GM21529 (cell line): ENCODE data around the gene PDAP1.
"Not testable (repeated sequence)": the region's sequence is repeated elsewhere in the genome, so short reads cannot be mapped to it uniquely, and the experiment has no call there.

Experiments used
- ATAC-seq: cut with Tn5 transposase; IDR thresholded peaks from one replicate; pipeline ENCODE4 v1.9.1; 2021; ENCODE audit not compliant: unreplicated experiment

PDAP1 gene

DNA sequence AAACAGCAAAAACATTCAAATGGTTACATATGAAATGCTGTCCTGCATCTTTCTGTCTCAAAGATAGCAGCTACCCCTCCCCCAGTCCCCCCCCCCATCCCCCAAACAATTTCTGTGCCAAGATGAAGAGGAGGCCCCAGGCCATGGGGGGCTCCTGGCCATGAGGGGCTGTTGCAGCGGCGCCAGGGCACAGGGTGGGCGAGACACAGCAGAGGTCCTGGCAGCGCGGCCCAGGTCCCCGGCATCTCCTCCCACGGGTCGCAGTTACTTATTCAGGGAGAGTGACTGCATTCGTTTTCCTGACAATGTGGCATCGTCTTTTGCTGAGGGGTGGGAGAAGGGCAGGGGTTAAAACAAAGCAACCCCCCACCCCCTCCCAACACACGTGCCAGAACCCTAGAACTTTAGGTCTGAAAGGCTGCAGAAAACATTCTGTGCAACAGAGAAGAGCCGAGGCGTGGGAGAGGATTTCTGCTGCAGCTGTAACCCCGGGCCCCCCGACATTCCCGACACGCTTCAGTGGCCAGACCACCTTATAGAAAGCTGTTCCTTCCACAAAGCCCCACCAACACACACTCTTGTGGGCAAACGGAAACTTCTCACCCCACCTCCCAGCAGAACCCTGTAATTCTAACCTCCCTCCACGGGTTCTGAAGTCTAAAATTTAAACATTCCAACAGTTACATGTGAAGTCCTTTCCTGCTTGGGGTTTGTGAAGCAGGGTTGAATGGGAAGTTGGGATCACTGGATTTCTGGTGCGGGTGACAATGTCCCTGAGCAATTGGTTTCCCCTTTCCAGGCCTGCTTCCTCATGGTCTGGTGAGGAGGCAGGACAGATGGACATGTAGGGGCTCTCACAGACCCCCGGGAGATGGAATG, 11.7 kb downstream of the PDAP1 start:
- ATAC-seq, result no peak

DNA sequence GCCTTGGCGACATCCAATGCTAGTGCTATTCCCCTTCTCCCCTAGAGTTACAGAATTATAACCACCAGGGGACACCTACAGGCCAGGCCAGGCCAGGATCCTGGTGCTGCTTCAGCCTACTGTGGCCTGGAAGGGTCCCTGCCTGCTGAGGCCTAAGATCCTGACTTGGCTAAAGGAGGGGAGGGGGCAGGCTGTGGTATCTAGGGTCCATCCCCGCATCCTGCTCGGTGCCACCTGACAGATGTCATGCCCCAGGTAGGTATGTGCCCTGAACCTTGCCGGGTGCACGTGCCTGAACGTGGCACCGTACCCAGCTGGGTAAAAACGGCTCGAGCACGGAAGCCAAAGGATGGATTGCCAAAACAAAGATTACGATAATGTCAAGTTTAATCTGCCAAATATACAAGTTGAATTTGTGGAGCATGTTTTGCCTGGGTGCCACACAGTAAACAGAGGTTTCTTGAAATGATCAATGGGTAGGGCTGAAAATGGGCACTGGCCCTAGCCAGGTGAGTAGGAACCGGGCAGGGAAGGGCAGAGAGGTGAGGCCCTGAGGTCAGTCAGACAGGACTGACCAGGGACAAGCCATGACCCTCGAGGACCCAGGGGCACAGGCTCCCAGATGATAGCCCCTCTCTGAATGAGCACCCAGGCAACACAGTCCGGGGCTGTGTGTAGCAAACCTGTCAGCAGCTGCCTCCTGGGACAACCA, 12.6 kb downstream of the PDAP1 start:
- ATAC-seq, result no peak

DNA sequence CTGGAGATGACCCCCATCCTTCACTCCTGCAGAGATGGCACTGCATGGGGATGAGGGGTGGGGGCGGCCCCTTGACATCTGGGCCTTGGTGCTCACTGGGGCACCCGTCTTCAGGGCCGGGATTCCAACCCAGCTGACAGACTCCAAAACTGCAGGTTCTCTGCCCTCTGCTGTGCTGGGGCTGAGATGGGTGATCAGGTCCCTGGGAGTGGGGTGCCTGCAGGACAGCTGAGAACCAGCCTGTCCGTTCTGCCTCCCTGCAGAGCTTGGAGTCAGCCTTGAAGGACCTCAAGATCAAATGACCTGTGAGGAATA, 14.3 kb downstream of the PDAP1 start:
- no peak for ATAC-seq

DNA sequence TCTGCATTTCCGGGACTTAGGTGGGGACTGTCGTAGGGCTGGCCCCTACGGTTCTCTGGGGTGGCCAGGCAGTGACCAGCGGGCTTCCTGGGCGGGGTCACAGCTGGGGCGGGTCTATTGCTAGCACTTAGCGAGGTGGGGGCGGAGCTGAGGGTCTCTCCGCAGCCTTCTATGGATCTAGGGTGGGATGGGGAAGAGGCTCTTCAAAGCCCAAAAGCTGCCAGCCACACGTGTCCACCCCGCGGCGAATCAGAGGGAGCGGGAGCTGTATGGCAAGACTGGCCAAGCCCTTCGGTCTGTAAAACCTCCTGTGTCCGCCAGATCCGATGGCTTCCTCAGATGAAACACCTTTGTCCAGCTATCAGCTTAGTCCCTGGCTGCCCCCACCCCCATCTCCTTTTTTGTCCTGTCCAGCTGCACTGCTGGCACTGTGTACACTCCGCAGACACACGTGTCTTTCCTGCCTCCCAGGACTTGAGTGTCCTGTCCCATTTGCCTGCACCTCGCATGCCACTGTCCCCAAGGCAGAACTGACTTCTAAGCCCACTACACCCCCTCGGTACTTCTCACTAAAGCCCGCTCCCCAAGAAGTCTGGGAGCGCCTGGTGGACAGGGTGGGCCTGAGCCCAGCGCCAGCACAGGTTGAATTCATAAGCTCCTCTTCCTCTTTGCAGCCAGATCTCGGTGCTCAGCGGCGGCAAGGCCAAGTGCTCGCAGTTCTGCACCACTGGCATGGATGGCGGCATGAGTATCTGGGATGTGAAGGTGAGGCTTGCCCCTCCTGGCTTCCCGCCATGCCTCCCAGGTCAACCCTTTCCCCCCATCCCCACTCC, 14.8 kb downstream of the PDAP1 start:
- ATAC-seq, result peak; percentile 14

DNA sequence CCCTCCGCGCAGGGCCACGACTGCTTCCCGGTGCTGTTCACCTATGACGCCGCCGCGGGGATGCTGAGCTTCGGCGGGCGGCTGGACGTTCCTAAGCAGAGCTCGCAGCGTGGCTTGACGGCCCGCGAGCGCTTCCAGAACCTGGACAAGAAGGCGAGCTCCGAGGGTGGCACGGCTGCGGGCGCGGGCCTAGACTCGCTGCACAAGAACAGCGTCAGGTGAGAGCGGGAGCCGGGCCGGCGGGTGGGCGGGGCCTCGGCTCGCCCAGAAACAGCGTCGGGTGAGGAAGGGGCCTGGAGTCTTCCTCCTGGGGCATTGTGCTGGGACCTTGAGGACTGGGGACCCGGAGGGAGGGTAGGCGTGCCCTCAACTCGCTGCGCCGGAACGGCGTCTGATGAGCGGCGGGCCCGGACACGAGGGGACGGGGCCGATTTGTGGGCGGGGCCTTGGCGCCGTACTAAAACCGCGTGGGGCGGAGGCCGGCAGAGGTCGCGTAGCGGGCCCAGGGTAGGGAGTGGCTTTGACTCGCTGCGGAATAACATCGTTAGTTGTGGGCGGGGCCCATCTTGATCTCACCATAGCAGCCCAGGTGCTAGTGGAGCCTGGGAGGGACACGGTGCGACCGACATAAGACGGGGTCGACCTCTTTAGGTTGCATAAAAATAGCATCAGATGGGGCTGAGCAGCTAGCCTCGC, 15.6 kb downstream of the PDAP1 start:
- peak; percentile 57 for ATAC-seq

DNA sequence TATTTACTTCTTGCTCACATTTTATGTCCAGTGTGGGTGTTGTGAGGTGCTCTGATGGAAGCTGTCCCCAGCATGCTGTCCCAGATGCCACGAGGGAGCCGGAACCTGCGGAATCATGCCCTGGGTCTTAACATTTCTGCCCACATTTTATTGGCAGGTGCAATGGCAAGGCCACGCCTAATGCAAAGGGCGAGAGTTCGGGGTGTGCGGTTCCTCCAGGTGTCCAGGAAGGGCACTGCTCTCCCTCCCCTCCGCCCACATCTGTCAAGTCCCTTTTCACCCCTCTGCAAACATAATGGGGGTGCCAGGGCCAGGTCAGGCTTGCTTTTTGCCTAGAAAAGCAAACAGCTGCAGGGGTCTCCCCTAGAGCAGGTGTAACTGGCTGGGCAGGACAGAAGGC, 16.4 kb downstream of the PDAP1 start:
- no peak for ATAC-seq

DNA sequence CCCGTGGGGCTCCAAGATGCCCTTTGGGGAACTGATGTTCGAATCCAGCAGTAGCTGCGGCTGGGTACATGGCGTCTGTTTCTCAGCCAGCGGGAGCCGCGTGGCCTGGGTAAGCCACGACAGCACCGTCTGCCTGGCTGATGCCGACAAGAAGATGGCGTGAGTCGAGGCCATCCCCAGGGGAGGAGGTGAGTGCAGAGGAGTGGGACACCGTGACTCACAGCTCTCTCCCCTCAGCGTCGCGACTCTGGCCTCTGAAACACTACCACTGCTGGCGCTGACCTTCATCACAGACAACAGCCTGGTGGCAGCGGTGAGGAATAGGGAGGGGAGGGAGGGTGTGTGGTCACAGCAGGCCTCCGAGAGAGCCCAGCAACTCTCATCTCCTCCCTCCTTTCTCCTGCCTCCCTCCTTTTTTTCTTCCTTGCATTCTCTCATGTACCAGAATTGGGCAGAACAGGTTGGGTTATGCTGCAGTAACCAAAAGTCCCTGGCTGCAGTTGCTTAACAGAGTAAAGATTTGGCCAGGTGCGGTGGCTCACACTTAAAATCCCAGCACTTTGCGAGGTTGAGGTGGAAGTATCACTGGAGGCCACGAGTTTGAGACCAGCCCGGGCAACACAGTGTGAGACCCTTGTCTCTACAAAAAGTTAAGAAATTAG, 17.3 kb downstream of the PDAP1 start:
- ATAC-seq, result no peak

DNA sequence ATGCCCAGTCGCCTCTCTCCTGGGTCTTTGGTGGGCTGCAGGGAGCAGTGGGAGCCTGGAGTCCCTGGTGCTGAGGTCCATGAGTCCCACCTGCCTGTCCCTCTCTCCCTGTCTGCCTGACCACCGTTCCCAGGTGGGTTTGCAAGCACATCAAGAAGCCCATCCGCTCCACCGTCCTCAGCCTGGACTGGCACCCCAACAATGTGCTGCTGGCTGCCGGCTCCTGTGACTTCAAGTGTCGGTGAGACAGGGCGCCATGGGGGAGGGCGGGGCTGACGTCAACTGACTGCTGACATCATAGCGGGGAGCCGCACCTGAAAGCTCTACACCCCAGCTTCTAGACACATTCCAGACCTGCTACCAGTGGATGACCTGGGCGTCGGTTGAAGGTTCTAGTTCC, 18.6 kb downstream of the PDAP1 start:
- ATAC-seq, result no peak

DNA sequence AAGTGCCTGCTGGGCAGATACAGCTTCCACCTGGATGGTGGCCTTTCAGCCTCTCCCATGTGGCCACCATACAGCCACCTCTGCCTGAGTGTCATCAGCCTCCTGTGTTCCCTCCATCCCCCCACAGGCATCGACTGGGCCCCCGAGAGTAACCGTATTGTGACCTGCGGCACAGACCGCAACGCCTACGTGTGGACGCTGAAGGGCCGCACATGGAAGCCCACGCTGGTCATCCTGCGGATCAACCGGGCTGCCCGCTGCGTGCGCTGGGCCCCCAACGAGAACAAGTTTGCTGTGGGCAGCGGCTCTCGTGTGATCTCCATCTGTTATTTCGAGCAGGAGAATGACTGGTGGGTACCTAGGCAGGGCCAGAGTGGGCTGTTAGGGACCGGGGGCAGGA, 20.5 kb downstream of the PDAP1 start:
- no peak for ATAC-seq

DNA sequence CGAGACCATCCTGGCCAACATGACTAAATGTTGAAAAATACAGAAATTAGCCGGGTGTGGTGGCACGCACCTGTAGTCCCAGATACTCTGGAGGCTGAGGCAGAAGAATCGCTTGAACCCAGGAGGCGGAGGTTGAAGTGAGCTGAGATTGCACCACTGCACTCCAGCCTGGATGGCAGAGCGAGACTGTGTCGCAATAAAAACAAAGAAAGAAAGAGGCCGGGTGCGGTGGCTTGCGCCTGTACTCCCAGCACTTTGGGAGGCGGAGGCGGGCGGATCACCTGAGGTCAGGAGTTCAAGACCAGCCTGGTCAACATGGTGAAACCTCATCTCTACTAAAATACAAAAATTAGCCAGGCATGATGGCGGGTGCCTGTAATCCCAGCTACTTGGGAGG, 21.2 kb downstream of the PDAP1 start:
- ATAC-seq, result not testable (repeated sequence)

DNA sequence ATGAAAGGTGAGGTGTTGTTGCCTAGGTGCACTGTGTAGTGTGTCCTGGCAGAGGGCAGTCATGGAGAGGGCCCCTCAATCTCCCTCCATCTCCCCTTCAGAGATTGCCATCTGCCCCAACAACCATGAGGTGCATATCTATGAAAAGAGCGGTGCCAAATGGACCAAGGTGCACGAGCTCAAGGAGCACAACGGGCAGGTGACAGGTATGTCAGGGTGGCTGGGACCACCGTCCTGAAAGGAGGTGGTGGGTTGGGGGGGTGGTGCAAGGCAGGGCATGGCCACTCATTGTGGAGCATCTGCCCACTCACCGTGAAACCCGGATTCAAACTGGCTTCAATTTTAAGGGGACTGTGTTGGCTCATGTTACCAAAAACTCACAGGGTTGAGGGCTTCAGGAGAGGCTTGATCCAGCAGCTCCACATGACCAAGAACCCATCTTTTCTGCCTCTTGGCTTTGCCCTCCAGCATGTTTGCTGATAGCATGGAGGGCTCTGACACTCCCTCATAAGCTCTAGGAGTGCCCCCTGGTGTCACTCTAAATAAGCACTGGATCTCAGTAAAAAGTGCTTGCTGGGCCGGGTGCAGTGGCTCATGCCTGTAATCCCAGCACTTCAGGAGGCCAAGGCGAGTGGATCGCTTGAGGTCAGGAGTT, 21.7 kb downstream of the PDAP1 start:
- ATAC-seq, result no peak

DNA sequence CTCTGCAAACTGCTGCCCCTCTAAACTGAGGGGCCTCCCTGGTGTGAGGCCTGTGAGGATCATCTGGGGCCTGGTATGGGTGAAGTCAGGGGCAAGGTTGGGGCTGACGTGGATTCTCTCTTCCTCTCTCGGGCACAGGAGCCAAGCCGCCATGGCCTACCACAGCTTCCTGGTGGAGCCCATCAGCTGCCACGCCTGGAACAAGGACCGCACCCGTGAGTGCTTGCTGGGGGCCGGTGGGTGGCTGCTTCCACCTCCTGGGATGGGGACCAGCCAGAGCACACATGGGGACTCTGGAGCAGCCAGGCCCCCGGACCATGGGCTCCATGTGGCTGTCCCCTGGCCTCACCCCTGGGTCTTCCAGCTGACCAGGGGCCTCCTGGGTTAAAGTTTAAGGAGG, 22.8 kb downstream of the PDAP1 start:
- ATAC-seq, result no peak

DNA sequence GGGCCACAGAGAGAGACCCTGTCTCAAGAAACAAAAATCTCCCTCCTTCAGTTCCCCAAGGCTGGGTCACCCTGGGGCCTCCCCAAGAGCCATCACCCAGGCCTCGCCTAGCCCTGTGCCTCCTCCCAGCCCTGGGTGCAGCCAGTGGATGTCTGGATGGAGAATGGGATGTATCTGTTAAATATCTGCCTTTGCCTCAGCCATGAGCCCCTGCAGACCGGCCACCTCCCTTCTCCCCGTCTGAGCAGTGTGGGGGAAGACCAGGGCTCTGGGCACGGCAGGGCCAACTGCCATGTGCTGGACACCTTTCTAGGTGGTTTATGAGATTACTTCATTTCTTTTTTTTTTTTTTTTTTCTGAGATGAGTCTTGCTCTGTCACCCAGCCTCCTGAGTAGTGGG, 23.9 kb downstream of the PDAP1 start:
- ATAC-seq, result no peak

DNA sequence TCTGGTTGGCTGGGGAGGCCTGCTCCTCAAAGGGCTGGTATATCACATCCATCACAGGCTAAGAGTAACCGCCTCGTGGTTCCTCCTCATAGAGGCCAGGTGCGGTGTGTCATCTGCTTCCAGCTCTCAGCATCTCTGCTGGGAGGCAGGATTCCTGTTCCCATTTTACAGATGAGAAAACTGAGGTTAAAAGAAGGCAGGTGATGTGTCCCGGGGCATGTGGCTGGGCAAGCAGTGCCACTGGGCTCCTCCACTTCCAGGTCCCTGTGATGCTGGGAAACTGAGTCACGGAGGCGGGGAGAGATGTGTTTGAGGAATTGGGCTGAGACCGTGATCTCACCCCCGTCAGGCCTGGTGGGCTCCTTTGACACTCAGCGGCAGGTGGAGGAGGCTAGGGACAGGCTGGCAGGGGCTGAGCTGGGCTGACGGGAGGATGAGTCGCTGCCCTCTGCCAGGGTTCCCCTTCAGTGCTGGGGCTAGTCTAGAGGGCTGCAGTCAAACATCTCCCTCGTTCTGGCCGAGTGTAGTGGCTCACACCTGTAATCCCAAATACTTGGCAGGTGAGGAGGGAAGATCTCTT, 24.5 kb downstream of the PDAP1 start:
- ATAC-seq, result no peak

DNA sequence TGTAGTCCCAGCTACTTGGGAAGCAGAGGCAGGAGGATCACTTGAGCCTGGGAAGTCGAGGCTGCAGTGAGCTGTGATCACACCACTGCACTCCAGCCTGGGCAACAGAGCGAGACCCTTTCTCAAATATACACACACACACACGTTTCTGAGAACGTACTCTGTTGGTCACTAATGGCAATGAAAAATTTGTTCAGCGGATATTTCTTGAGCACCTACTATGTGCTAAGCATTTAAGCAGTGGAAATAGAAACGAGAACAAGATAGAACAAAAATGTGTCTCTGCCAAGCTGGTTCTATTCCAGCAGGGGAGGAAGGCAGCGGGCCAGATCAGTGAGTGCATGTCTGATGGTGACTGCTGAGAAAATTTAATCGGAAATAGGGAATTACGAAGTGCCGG, 25.2 kb downstream of the PDAP1 start:
- ATAC-seq, result no peak

DNA sequence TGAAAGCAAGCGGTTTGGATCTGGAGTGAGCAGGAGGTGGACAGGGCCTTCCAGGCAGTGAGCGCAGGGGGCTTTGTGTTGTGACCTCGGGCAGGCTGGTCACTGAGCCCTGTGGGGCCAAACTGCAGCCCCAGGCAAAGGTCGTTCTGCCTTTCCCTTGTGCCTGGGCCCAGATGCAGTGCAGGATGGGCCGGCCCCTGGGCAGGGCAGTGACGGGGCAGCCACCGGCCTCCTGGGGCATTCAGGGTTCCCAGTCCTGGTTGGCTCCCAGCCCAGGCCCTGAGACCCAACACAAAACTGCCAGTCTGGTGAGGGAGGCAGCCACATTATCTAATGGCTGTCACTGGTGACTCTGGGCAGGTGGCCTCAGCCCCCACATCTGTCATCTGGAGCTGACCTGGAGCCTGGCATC, 26.7 kb downstream of the PDAP1 start:
- no peak for ATAC-seq

DNA sequence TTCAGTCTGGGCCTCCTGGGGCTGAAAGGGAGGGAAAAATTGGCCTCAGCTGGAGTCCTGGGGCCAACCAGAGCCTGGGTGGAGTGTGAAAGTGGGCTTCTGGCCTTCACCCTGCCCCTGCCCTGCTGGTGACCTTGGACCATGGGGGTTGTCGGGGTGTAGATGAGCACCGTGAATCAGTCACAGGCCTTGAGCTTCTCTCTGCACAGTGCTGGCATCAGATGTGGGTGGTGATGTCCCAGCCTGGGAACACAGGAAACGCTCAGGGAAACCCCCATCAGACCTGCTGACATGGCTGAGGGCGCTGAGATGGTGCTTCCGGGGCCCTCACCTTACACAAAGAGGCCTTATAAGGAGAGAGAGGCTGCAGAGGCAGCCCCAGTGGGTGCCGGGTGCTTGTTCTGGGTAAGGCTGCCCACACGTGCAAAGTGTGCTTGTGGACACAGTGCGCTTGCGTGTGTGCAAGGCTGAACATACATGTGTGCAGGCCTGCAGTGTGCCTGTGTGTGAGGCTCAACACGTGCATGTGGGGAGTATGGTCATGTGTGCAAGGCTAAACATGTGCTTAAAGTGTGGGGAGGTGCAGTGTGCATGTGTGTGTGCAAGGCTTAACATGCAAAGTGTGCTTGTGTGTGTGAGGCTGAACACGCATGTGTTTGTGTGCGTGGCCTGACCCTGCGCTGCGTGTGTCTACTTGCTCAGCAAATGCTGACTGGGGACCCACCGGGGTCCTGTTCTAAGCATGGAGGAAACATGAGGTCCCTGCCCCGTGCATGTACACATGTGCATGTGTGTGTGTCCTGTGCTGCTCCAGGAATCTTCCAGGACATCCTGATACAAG, 27.4 kb downstream of the PDAP1 start:
- ATAC-seq, result peak; percentile 76

DNA sequence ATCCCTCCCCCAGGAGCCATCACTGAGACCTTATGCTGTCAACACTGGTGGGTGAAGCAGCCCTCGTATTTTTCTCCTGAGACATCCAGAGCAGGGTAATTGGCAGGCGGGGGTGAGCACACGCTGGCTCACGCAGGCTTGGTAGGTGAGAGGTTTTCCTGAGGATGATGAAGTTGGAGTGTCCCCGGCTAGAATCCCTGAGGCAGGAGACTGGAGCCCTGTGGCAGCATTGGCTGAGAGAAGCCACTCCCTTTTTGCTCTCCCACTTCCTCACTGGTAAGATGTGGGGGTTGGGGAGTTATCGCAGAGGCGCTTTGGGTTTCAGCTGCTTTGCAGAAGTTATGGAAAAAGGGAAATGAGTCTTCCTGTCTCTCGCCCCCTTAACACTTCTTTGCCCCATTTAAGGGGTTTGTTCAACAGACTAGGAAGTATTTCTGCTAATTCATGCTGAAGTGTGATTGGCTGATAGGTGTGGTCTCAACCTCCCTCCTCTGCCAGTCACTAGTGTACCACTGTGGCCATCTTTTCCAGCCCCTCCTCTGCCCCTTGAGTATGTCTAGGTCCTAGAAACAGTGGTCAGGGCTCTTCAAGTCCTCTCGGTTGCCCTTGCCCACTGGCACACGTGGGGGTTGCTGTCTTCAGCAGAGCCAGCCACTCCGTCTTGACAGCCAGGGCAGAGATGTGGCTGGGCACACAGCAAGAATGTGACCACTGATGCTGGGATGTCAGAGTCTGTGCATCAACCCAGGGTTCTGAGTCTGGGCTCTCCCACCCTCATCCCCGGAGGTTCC, 28.2 kb downstream of the PDAP1 start:
- peak; percentile 54 for ATAC-seq
